ENCODE data around the gene C1orf52.
A peak's percentile ranks its signal among the peaks of the same experiment; 100 is the strongest.

- TF ChIP-seq, protein P1, sequence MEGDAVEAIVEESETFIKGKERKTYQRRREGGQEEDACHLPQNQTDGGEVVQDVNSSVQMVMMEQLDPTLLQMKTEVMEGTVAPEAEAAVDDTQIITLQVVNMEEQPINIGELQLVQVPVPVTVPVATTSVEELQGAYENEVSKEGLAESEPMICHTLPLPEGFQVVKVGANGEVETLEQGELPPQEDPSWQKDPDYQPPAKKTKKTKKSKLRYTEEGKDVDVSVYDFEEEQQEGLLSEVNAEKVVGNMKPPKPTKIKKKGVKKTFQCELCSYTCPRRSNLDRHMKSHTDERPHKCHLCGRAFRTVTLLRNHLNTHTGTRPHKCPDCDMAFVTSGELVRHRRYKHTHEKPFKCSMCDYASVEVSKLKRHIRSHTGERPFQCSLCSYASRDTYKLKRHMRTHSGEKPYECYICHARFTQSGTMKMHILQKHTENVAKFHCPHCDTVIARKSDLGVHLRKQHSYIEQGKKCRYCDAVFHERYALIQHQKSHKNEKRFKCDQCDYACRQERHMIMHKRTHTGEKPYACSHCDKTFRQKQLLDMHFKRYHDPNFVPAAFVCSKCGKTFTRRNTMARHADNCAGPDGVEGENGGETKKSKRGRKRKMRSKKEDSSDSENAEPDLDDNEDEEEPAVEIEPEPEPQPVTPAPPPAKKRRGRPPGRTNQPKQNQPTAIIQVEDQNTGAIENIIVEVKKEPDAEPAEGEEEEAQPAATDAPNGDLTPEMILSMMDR (IDR thresholded peaks at IDR 0.05), result peak in 2 of 4 experiments; percentile 14 to 16
- no peak for TF ChIP-seq POLR2A (IDR thresholded peaks at IDR 0.05)
- TF ChIP-seq EP300 (IDR thresholded peaks at IDR 0.05), result no peak
- no peak for TF ChIP-seq POLR2AphosphoS5 (IDR thresholded peaks at IDR 0.05)
Observed at GRCh38 chr1:85243372-85243771, 16.1 kb downstream of the C1orf52 start.
